Epidermal melanocyte (primary cell): ENCODE results near the gene ZNF518B.

Source experiments
- DNase-seq: peaks from one replicate; pipeline ENCODE4 v3.0.0; 2011; ENCODE audit warnings: low spot score; ENCODE audit not compliant: insufficient read length

Gene ZNF518B, protein sequence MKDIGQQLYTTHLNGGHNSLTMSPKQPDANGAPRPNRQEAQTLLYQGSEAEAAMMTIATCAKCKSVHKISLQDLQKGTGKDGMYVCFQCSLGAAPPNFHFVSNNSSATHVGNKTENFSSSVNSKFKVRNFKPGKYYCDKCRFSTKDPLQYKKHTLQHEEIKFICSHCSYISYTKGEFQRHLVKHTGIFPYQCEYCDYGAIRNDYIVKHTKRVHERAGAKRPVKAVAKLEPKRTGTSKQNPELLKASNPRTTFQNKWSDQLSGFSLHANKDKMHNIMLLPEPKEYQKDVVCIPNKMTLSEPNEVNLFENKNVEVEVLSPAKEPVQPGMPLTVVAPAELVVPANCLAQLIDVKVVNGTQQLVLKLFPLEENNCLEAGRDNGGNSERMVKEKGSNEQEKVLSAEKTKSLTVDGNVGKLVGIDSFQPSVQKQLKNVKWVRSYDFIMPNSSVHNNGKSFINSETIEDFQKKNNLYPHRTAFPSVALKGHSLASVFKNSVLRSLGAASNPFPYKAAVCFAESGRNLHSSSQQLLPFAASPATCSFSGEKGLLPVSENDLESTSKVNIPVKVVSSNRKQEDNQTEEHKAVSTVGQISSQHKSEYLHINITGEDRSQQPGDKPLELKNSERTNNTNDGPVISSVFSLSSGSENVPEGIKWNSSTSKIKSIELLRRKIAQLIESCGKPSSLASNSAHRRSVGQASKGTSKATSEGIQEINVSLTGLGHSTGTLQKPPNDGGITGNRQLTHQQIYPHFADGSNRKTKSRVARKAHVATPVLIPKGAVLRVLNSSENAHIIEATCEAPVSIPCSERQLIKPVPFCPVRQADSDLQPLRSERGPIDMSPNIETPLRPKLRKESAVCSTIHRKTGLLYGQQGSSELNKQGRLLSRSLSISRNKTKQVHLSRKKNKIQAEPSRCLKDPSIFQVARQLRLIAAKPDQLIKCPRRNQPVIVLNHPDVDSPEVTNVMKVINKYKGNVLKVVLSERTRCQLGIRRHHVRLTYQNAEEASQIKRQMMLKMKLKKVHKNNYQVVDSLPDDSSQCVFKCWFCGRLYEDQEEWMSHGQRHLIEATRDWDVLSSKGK

DNA sequence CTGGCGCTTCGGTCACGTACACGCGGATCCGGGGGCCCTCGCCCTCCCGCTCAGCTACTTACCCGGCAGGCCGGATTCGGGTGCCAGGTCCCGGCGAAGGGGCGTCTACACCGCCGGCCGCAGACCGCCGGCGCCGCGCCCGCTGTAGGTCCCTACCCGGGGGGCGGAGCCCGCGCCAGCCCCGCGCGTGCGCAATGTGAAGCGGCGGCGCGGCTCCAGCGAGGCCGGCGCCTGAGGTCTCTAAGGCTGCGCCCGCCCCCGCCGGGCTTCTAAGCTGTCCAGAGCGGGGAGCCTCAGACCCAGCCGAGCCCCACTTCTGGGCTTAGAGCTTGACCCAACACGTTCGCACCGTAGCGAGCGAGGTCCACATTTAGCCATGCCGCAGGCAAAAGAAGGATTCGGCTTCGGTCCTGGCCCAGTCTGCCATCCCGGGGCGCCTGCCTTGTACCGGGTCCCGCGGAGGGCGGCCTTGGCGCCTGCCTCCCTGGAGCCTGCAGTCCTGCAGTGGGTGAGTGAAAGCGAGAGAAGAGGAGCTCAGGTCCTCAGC lies at the start of gene ZNF518B:
ZNF518B (minus strand) TSS at position 172 of the 547 bp plus-strand sequence. CDS start 11,098 bp downstream, outside the sequence.
- peak; percentile 64 for DNase-seq

DNA sequence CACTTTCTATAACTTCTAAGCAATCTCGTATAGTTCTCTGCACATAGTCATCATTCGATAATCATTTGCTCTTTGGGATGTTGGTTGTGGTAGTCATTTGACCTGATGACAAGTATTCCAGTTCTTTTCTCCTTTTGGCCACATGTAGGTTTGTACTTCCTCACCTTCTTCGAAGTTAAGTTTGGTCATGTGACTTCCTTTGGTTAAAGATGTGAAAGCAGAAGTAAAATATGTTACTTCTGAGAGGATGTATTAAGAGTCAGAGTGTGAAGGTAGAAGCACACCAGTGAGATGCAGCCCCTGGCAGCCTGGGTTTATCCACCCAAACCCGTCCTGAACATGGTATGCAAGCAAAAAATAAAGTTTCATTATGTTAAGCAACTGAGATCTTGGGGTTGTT lies 48.9 kb upstream of the ZNF518B start:
- no peak for DNase-seq

DNA sequence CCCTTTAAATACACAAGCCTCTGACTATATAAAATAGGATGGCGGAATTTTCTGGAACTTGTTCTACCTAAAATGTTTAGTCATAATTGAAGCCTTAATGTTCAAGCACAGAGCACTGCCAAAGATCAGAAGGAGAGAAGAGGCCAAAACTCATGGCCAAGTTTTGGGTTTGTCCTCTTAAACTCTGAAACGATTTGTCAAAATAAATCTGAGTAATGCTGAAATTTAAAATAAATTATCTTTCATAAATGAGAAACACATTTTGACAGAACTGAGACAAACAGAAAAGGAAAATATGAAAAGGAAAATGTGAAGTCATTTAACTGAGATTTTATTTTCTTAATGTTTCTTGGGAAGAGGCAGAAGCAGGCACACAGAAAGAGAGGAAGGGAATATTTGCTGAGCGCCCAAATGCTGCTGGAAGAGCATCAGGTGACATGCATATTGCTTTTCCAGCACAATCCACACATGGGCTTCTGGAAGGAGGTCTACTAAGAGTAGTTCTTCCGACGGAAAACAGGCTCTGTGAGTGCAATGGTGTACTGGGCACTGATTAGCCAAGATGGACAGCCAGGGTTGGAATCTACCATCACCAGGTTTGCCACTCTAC lies 47.4 kb upstream of the ZNF518B start:
- DNase-seq = no peak

DNA sequence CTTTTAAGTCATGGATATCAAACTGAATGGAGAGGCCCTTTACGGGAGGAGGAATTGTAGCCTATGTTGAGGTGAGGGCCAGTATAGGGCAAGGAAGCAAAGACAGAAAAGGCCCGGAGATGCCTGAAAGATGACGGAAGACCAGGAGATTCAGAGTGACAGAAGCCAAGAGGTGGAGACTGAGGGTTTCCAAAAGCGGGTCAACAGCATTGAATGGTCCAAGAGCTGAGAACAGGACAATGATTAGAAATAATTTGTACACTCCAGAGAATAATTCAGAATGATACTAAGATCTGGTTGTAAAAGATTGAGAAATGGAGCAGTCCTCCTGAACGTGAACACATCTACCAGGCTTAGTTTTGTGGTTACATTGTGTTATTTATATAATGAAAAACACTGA lies 45.5 kb upstream of the ZNF518B start:
- DNase-seq = no peak

DNA sequence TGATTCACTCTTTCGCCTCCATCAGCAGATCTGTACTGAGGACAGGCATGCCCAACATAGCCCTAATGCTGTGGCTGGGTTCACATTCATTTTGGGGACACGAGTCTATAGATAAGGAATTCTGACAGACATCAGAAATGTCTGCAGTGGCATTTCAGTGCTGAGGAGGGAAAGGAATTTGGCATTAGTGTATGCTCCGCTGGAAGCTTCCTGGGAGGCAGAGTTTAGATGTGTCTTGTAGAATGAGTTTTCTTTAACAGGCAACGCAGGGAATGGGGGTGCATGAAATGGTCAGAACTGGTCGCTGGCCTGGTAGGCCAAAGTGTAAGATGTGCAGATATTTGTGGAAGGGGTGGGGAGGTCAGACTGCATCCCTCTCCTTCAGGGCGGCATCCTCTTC lies 43.5 kb upstream of the ZNF518B start:
- no peak for DNase-seq

DNA sequence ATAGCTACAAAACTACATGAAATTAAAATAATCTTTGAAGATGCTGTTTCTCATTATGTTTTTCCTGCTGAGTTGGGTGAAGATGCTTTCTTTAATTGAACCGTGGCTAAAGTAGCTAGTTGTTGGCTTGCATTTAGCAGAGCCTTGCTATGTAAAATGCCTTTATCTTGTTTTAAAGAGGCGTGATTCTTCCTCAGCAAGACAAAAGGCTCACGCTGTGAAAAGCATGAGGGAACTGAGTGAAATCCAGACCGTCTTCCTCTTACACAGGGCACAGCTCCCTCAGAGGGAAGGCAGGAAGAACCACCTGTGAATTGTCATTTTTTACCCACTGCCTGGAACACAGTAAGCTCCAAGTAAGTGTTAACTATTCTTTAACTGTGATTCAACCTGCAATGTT lies 39.0 kb upstream of the ZNF518B start:
- no peak for DNase-seq

DNA sequence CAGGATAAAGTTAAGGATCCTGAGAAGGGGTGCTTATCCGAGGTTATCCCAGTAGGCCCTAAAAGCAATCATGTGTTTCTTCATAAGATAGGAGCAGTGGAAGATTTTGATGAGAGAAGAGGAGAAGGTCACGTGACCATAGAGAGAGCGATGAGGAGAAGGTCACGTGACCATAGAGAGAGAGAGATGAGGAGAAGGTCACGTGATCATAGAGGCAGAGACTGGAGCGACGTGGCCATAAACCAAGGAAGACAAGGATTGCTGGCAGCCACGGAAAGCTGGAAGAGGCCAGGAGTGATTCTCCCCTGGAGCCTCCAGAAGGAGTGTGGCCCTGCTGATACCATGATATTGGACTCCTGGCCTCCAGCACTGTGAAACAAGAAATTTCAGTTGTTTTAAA lies 38.4 kb upstream of the ZNF518B start:
- DNase-seq = no peak

DNA sequence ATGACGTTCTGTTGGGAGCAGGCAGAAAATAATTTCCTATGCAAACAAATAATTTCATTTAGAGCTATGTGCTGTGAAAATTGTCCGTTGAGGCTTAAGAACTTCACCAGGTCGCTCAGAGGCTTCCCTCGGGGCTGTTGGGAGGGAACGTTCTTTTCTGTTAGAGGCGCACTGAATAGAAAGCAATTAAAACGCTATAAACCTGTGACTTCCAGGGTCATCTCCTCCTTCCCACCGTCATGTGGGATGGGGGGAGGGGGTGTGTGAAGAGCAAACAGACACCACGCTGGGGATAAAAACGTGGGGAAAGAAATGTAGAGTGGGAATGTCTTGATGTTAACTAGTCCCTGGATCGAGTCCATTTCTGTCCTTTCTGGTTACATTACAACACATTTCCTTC lies 35.2 kb upstream of the ZNF518B start:
- no peak for DNase-seq

DNA sequence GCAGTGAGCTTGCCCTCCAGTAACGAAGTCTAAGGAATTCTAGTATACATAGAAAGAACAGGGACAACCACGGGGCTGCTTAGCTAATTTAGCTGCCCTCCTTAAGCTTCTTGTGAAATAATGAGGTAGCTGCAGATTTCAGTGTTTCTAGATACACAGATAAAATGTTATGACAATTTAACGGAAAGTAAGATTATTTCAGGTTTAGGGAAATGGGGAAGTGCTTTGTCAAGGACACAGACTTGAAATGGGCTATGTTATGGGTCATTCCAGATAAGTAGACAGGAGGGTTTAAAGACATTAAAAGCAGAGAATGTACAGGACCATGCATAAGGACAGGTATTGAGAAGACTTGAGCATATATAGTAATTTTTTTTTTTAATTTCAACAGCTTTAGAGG lies 34.2 kb upstream of the ZNF518B start:
- DNase-seq = no peak

DNA sequence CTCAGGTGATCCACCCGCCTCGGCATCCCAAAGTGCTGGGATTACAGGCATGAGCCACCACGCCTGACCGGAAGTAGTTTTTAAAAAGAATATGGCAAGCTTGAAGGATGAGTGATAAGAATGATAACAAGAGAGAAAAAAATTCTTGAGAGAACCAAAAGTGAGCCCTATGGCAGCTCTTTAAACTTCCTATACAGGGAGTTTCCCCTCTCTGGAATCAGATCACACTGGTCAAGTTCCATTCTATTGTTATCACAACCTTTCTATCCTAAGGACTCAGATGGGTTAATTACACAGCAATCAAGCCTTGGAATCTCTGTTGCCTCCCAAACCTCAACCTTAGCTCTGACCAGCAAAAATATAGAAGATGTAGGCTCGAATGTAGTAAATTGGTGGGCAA lies 33.8 kb upstream of the ZNF518B start:
- no peak for DNase-seq

DNA sequence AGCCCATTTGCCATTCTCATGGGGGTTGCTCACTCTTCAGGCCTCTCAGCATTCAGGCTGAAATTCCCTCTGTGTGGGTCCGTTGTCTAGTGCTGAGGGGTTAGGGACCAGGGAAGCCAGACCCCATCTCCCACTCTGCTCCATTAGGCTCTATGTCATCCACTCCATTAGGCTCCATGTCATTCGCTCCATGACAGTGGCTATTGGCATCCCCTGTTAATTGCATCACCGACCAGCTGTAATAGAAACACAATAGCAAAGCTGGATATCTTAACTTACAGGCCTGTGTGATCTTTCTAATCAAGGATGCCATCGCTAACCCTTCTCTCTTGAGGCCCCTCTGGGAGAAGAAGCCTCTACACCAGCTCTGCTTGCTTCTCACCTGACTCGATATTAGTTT lies 25.7 kb upstream of the ZNF518B start:
- no peak for DNase-seq

DNA sequence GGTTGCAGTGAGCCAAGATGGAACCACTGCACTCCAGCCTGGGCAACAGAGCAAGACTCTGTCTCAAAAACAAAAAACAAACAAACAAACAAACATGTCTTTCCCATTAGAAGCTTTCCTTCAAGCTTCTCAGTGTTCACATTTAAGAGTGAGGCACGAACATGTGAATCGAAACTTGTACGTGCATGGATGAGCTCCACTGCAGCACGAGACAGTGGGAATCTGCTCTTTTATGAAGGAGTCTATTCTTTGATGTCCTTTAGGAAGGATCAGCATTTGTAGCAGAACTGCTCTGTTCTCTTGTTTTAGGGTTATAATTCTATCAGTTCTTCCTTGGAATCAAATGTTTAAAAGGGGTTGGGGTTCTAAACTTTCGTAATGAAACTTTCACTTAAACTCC lies 23.4 kb upstream of the ZNF518B start:
- DNase-seq = no peak

DNA sequence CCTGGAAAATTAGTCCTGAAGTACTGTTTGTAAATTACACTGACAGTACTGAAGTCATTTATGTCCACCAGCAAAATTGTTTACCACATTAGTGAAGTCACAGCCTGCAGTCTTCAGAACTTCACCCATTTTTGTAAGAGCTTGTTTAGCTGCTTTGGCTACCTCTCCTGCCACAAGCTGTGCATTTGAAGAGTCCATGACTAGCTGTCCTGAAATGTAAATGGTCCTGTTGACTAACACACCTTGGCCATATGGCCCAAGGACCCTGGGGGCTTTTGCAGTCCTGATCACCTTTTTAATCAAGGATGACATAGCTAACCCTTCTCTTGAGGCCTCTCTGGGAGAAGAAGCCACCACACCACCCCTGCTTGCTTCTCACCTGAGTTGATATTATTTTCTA lies 21.4 kb upstream of the ZNF518B start:
- no peak for DNase-seq

DNA sequence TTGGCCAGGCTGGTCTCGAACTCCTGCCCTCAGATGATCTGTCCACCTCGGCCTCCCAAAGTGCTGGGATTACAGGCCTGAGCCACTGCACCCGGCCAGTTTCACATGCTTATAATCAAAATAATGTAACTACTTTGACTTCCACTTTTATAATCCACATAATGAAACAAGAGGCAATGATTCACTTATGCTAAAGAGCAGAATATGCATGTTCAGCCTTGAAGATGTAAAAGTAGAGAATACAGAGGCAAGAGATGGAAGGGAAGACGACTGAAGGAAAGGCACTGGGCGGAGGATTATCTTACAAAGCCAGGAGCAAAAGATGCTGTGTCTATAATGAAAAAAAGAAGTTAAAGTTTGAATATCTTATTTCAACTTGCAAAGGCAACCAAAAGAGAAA lies 13.3 kb upstream of the ZNF518B start:
- no peak for DNase-seq

DNA sequence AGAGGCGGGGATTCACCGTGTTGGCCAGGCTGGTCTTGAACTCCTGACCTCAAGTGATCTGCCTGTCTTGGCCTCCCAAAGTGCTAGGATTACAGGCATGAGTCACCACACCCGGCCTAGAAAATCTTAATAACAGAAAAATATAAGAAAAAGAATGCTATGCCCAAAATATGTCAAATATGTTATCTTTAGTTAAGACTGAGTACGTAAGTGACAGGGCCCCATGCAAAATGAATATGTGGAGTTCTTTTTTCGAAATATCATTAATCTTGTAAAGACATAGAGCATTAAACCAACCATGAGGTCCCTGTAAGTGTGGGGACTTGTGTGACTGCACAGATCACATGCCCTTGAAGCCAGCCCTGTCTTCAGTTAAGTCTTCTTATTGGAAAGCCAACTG lies 8.9 kb upstream of the ZNF518B start:
- no peak for DNase-seq

DNA sequence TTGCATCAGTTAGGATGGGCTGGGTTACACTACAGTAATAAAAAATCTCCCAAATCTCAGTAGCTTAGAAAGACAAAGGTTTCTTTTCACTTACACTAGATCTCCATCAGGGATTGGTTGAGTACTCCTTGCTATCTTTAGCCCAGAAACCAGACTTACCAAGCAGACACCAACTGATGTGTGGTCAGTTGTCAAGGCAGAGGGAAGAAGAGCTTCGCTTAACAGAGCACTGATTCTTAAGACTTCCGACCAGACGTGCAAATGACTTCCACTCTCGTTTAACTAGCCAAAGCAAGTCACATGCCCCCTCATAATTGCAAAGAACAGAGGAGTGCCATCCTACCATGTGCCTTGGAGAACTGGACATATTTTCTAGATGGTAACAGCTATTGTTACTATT lies 5.7 kb upstream of the ZNF518B start:
- no peak for DNase-seq

DNA sequence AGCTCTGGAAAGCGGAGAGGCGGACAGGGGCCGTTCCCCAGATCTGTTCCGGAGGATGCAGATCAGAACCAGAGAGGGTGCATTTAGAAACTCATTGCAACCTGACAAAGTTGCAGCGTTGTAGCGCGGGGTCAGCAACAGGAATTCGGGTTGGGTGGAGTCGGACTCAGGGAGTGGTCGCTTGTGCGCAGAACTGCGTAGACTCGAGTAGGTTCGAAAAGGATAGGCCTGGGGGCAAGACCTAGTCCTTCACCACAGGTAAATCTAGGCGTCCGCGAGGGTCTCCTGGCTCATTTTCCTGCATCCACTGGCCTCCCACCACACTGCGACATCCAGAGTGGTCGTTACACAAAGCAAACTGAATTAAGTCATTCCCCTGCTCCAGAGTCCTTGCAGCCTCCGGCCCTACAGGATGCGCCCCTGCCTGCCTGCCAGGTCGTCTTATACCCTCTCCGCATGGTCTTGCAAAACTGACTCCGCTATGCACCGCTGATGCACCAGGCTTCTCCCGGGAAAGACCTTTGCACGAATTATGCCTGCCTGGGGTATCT lies 4.7 kb upstream of the ZNF518B start:
- no peak for DNase-seq

DNA sequence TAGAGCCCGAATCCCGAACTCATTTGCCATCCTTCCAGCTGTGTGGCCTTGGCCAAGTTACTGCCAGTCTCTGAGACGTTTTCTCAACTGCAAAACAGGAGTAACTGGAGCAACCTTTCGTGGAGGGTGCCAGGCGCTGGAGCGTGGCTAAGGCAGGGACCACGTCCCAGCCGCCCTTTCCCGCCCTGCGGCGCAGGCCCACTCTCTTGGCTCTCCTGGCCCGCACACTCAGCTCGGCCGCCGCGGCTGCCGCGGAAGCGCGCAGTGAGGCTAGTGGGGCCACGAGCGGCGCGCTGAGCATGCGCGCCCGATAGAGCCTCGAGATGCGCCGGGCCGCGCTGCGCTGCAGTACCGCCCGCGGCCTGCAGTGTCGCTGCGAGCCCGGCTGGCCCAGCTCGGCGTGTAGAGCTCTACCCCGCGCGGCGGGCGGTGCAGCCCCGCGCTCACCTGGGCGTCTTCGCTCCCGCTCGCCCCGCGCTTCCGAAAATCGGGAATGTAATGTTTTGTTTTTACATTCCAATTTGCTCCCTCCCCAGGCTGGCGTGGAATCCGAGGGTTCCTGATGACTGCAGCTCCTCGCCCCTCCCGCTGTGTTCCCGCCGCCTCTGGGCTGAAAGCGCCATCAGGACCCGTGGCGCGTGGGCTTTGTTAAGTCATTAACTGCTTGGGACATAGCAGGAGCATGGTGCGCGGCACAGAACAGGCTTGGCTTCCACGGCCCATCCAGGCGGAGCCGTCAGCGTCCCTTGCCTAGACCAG lies 4.0 kb upstream of the ZNF518B start:
- DNase-seq = peak; percentile 50

DNA sequence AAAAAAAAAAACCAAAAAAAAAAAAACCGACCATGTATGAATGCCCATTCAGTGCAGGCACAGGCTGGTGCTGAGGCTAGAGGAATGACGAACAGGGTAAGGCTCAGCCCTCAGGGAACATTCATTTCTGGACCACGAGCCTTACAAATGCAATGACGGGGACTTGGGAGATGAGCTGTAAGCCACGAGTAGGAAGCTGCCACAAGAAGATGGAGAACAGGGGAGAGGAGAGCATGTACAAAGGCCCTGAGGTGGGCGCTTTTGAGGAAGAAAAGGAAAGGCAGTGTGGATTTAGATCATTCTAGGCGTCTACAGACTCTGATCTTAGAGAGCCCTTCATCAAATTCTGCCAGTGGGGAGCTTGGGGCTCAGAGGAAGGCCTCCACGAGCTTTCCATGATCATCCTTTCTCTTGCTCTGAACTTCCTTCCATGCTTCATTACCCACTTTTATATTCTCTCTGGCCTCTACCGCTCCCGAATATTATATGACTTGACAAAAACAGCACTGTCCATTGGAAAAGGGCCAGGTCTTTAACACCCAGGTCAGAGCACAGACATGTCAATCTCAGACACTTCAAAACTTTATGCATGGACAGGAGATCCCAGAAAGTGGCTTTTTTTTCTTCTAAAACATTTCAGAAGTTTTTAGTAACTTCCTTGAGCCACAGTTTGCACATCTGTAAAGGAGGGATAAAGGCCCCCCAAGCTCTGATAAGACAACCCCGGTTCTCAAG lies 3.3 kb upstream of the ZNF518B start:
- no peak for DNase-seq

DNA sequence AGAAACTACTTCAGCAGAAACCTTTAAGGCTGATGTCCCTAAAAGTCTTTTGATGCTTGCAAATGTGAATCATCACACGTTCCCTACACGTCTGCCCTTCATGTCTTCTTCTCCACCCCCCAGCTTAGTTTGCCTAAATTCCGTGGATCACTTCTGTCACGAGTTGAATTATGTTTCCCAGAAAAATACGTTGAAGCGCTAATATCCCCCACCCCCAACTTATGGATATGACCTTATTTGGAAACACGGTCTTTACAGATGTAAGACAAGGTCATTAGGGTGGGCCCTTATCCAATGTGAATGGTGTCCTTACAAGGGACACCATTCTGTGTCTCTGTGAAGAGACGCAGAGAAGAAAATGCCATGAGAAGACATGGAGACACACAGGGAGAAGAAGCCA lies 2.1 kb upstream of the ZNF518B start:
- DNase-seq = no peak
